ENCODE measurements around the gene WDR18.

- TF ChIP-seq, protein P1, sequence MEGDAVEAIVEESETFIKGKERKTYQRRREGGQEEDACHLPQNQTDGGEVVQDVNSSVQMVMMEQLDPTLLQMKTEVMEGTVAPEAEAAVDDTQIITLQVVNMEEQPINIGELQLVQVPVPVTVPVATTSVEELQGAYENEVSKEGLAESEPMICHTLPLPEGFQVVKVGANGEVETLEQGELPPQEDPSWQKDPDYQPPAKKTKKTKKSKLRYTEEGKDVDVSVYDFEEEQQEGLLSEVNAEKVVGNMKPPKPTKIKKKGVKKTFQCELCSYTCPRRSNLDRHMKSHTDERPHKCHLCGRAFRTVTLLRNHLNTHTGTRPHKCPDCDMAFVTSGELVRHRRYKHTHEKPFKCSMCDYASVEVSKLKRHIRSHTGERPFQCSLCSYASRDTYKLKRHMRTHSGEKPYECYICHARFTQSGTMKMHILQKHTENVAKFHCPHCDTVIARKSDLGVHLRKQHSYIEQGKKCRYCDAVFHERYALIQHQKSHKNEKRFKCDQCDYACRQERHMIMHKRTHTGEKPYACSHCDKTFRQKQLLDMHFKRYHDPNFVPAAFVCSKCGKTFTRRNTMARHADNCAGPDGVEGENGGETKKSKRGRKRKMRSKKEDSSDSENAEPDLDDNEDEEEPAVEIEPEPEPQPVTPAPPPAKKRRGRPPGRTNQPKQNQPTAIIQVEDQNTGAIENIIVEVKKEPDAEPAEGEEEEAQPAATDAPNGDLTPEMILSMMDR (IDR thresholded peaks at IDR 0.05; ENCODE audit: low read length), result no peak
- TF ChIP-seq EZH2 (IDR thresholded peaks at IDR 0.05; ENCODE audit: borderline replicate concordance, low read length), result no peak
Observed at GRCh38 chr19:1013218-1013617, 29.1 kb downstream of the WDR18 start.

Data from OCI-LY1 (cell line).